Fibroblast of lung (primary cell): ENCODE data around the gene COL16A1. TPM values are rescaled to one million over a fixed set of nuclear protein-coding genes. Genes with fewer than 3 reads are reported as not detected.

Experiments
- DNase-seq, 2 donors: peaks; one replicate each; pipeline versions ENCODE4 v3.0.0 to v3.0.0-alpha.2; 2010; ENCODE audit warnings: low read depth in 2 of 2
- H2AFZ ChIP-seq: 2 replicates; pipeline ENCODE4 v1.5.1; 2012; ENCODE audit warnings: low read length, control low read depth, inconsistent platforms
- H3K27ac ChIP-seq: 2 replicates; pipeline ENCODE4 v1.5.1; 2011; ENCODE audit warnings: low read length, control low read depth; ENCODE audit not compliant: insufficient read depth
- H3K27me3 ChIP-seq: 2 replicates; pipeline ENCODE4 v1.5.1; 2011; ENCODE audit warnings: mild to moderate bottlenecking, low read length; ENCODE audit not compliant: control insufficient read depth, insufficient read depth
- H3K36me3 ChIP-seq: 2 replicates; pipeline ENCODE4 v1.5.1; 2011; ENCODE audit warnings: low read length; ENCODE audit not compliant: control insufficient read depth, insufficient read depth
- H3K4me1 ChIP-seq: 2 replicates; pipeline ENCODE4 v1.5.1; 2011; ENCODE audit warnings: low read length; ENCODE audit not compliant: control insufficient read depth, insufficient read depth; ENCODE audit errors: extremely low read depth
- H3K4me2 ChIP-seq: 2 replicates; pipeline ENCODE4 v1.5.1; 2011; ENCODE audit warnings: low read length, control low read depth; ENCODE audit not compliant: insufficient read depth; ENCODE audit errors: extremely low read depth
- H3K4me3 ChIP-seq, 4 experiments: fragments of 200-600 bp in 1 of 4; sonication (generic) in 1 of 4; replicated peaks in 1 of 4; 2 replicates each; pipeline ENCODE4 v1.5.1; 2011 to 2016; ENCODE audit warnings: low read length in 4 of 4, low read depth in 3 of 4, mild to moderate bottlenecking in 3 of 4, control low read depth in 2 of 4, inconsistent platforms in 1 of 4, mixed read lengths in 1 of 4; ENCODE audit not compliant: insufficient read depth in 1 of 4; ENCODE audit errors: control extremely low read depth in 1 of 4
- H3K79me2 ChIP-seq: 2 replicates; pipeline ENCODE4 v1.5.1; 2012; ENCODE audit warnings: mild to moderate bottlenecking, low read length, inconsistent platforms; ENCODE audit not compliant: control insufficient read depth, insufficient read depth
- H3K9ac ChIP-seq: 2 replicates; pipeline ENCODE4 v1.5.1; 2011; ENCODE audit warnings: mild to moderate bottlenecking, low read length, control low read depth; ENCODE audit not compliant: insufficient read depth
- H3K9me3 ChIP-seq: 2 replicates; pipeline ENCODE4 v1.5.1; 2012; ENCODE audit warnings: low read depth, low read length; ENCODE audit not compliant: control insufficient read depth, insufficient read depth
- H4K20me1 ChIP-seq: 2 replicates; pipeline ENCODE4 v1.5.1; 2011; ENCODE audit warnings: low read length; ENCODE audit not compliant: control insufficient read depth, insufficient read depth; ENCODE audit errors: extremely low read depth
- EZH2 ChIP-seq: IDR thresholded peaks from 2 replicates; pipeline ENCODE4 v1.5.1; 2012; ENCODE audit warnings: low read length, control low read depth, mild to moderate bottlenecking; ENCODE audit errors: missing control alignments
- polyA plus RNA-seq, 2 donors: library from polyadenylated mRNA; depleted of rRNA in 1 of 2; stranded (reverse) in 1 of 2; unstranded in 1 of 2; fragments of >200 nt; gene quantifications; 2 replicates each; pipeline ENCODE4 v1.2.1, GENCODE V29; 2011 to 2012; ENCODE audit warnings: missing spikeins in 1 of 2
- total RNA-seq: library from RNA; depleted of rRNA; stranded (reverse); fragments of >200 nt; gene quantifications from 2 replicates; pipeline ENCODE4 v1.2.1, GENCODE V29; 2014
- TF ChIP-seq, protein P1 (sequence below), 2 donors: IDR thresholded peaks in 1 of 2; conservative IDR thresholded peaks in 1 of 2; 1 replicate in 1 of 2; 2 replicates in 1 of 2; pipeline ENCODE4 v1.5.1; 2011 to 2012; ENCODE audit warnings: low read length in 2 of 2, control low read depth in 1 of 2, inconsistent platforms in 1 of 2, low read depth in 1 of 2, mild to moderate bottlenecking in 1 of 2

The COL16A1 gene
- total and polyA plus RNA-seq, 2 donors (not counting 1 experiment from before 2014, with no cell fraction given): 20.9 to 80.3 TPM

DNA sequence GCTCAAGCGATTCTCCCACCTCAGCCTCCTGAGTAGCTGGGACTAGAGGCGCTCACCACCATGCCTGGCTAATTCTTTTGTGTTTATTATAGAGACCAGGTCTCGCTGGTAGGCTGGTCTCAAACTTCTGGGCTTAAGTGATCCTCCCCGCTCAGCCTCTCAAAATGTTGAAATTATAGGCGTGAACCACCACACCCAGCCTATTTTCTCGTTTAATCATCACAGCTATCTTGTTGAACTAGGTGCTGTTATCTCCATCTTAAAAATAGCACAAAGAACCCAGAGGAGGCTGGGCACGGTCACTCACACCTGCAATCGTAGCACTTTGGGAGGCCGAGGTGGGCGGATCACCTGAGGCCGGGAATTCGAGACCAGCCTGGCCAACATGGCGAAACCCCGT lies 28.1 kb downstream of the COL16A1 start:
- Histone ChIP-seq H3K4me2 (no peak overlapping the region), H3K27ac (no peak overlapping the region), H3K4me1 (no peaks in the 10 kb centered on the region), H3K79me2 (no peaks in the 10 kb centered on the region), H3K4me3 (no peak overlapping the region), H3K27me3 (no peaks in the 10 kb centered on the region), H3K9ac (no peak overlapping the region), H4K20me1 (no peaks in the 10 kb centered on the region), H3K9me3 (no peaks in the 10 kb centered on the region), H2AFZ (no peak overlapping the region), H3K36me3 (peaks cover 25% of the 10 kb centered on the region)
- DNase-seq: no peak
- TF ChIP-seq, protein P1, sequence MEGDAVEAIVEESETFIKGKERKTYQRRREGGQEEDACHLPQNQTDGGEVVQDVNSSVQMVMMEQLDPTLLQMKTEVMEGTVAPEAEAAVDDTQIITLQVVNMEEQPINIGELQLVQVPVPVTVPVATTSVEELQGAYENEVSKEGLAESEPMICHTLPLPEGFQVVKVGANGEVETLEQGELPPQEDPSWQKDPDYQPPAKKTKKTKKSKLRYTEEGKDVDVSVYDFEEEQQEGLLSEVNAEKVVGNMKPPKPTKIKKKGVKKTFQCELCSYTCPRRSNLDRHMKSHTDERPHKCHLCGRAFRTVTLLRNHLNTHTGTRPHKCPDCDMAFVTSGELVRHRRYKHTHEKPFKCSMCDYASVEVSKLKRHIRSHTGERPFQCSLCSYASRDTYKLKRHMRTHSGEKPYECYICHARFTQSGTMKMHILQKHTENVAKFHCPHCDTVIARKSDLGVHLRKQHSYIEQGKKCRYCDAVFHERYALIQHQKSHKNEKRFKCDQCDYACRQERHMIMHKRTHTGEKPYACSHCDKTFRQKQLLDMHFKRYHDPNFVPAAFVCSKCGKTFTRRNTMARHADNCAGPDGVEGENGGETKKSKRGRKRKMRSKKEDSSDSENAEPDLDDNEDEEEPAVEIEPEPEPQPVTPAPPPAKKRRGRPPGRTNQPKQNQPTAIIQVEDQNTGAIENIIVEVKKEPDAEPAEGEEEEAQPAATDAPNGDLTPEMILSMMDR (conservative IDR thresholded peaks at IDR 0.05 in 1 of 2, IDR thresholded peaks at IDR 0.05 in 1 of 2; ENCODE audit: low read depth in 1 of 2, low read length in 2 of 2): no peak
- no peak for TF ChIP-seq EZH2

DNA sequence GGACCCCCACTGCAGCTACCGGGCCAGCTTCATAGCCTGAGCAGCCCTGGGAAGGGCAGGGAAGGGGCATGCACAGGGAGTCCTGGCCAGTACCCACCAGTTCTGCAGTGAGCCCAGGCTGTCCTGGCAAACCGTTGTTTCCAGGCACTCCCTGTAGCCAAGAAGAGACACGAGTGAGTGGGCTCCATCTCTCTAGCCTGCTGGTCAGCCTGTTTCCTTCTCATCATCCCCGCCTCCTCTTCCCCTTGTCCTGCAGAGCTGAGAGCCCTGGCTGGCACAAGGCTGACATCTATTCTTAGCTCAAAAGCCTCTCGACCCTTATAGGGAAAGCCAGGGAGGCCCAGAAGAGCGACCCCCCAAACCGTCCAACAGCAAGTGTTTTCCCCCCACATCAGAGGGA lies 28.7 kb downstream of the COL16A1 start:
- H3K4me2 ChIP-seq: no peak overlapping the region
- H3K27me3 ChIP-seq: no peaks in the 10 kb centered on the region
- H3K36me3 ChIP-seq: peaks cover 23% of the 10 kb centered on the region
- no peaks in the 10 kb centered on the region for H4K20me1 ChIP-seq
- TF ChIP-seq EZH2: no peak
- TF ChIP-seq, protein P1 (conservative IDR thresholded peaks at IDR 0.05 in 1 of 2, IDR thresholded peaks at IDR 0.05 in 1 of 2; ENCODE audit: low read depth in 1 of 2, low read length in 2 of 2): no peak
- no peaks in the 10 kb centered on the region for H3K9me3 ChIP-seq
- H3K27ac ChIP-seq: no peak overlapping the region
- H3K9ac ChIP-seq: no peak overlapping the region
- H2AFZ ChIP-seq: no peak overlapping the region
- no peak overlapping the region for H3K4me3 ChIP-seq
- peaks cover 5% of the 10 kb centered on the region for H3K4me1 ChIP-seq
- DNase-seq: no peak
- H3K79me2 ChIP-seq: no peaks in the 10 kb centered on the region

DNA sequence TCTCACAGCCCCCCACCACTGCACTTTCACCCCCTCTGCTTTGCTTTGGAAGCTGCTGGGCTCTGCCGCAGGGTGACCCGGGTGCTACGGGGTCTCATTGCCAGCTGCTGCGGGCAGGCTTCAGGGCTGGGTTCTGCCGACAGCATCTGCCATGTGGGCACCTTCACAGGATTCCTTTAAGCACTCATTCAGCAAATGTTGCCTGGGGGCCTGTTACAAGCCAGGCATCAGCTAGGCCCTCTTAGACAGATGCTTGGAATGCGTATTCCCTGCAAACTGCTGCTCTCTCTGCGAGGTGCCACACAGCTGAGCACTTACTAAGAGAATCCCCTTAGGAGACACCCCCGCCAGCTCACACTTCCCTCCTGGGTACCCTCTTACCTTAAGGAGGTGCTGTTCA lies 29.2 kb downstream of the COL16A1 start:
- Histone ChIP-seq H3K36me3 (peaks cover 18% of the 10 kb centered on the region), H3K9ac (no peak overlapping the region), H3K4me1 (peaks cover 9% of the 10 kb centered on the region), H2AFZ (no peak overlapping the region), H3K27me3 (no peaks in the 10 kb centered on the region), H3K4me3 (no peak overlapping the region), H3K27ac (no peak overlapping the region), H3K79me2 (no peaks in the 10 kb centered on the region), H3K9me3 (no peaks in the 10 kb centered on the region), H3K4me2 (no peak overlapping the region), H4K20me1 (no peaks in the 10 kb centered on the region)
- TF ChIP-seq, protein P1 (conservative IDR thresholded peaks at IDR 0.05 in 1 of 2, IDR thresholded peaks at IDR 0.05 in 1 of 2; ENCODE audit: low read depth in 1 of 2, low read length in 2 of 2): no peak
- no peak for TF ChIP-seq EZH2
- DNase-seq: no peak
